Measurements from ENCODE around the gene C2CD2L. TPM values are rescaled to one million over a fixed set of nuclear protein-coding genes. Genes with fewer than 3 reads are reported as not detected.
A peak's percentile ranks its signal among the peaks of the same experiment; 100 is the strongest.

C2CD2L gene
- total and polyA plus RNA-seq, 2 of the 4 experiments (the other 2 are of a cell fraction) = 2.2 to 8.7 TPM

- Histone ChIP-seq H3K23ac (ENCODE audit: low read depth, low read length) (peak overlapping the region; percentile 72), H3K4me1 (ENCODE audit: control insufficient read depth, insufficient read depth, low read length) (peaks cover 7% of the 10 kb centered on the region), H3K27ac (ENCODE audit: insufficient read depth, low read length) (no peak overlapping the region), H3K18ac (ENCODE audit: low read depth, low read length) (no peak overlapping the region), H3K56ac (ENCODE audit: extremely low read depth, insufficient read depth, low read length) (no peak overlapping the region), H3K9me1 (ENCODE audit: insufficient read depth, low read length) (peaks cover 12% of the 10 kb centered on the region; the same call in 1 of the 2 replicates), H4K8ac (ENCODE audit: low read depth in 2 of 2, low read length in 2 of 2) (no peak overlapping the region), H2BK5ac (ENCODE audit: low read depth, low read length, poor library complexity, severe bottlenecking) (no peak overlapping the region), H3K9ac (ENCODE audit: low read depth, low read length) (no peak overlapping the region), H2AK9ac (replicated peaks; ENCODE audit: low read depth, low read length, poor library complexity) (peak overlapping the region; percentile 73), H2BK20ac (ENCODE audit: low read depth, low read length) (no peak overlapping the region), H3K36me3 (ENCODE audit: control insufficient read depth, insufficient read depth, low read length) (peaks cover 9% of the 10 kb centered on the region), H3K4me2 (ENCODE audit: low read depth, low read length) (no peak overlapping the region), H2BK15ac (ENCODE audit: low read depth, low read length) (no peak overlapping the region), H2AFZ (replicated peaks; ENCODE audit: low read length, poor library complexity) (no peak overlapping the region), H3K9me3 (ENCODE audit: control insufficient read depth, insufficient read depth, low read length) (no peaks in the 10 kb centered on the region), H3K4me3 (ENCODE audit: insufficient read depth, low read depth, low read length) (no peak overlapping the region), H3K79me1 (ENCODE audit: low read depth in 1 of 2, low read length in 2 of 2) (peaks cover 30 to 42% of the 10 kb centered on the region in 2 experiments; a peak in 3 of 4 replicates), H4K5ac (ENCODE audit: low read depth, low read length) (no peak overlapping the region), H2BK120ac (ENCODE audit: low read depth, low read length) (no peak overlapping the region), H4K20me1 (ENCODE audit: insufficient read depth, low read length) (0 out of 2 replicates have a peak, but pooled peaks cover 4% of the 10 kb centered on the region), H3K27me3 (ENCODE audit: control insufficient read depth, insufficient read depth, low read length) (no peaks in the 10 kb centered on the region), H3K14ac (replicated peaks; ENCODE audit: low read depth, low read length) (no peak overlapping the region), H3K4ac (ENCODE audit: low read depth, low read length) (no peak overlapping the region), H4K91ac (ENCODE audit: insufficient read depth, low read depth, low read length) (no peak overlapping the region), H2AK5ac (ENCODE audit: low read depth, low read length) (no peak overlapping the region)
- ChIA-PET CTCF (no interaction called here), POLR2A (ENCODE audit: unreplicated experiment) (no interaction called here)
- ATAC-seq (ENCODE audit: low read depth) (no peak), DNase-seq (no peak)
- TF ChIP-seq SMC3 (IDR thresholded peaks at IDR 0.05; ENCODE audit: low read depth, low read length) (no peak), RCOR1 (IDR thresholded peaks at IDR 0.05; ENCODE audit: insufficient replicate concordance, low read length) (no peak), MAZ (IDR thresholded peaks at IDR 0.05; ENCODE audit: borderline replicate concordance, low read depth, low read length) (no peak), RAD21 (IDR thresholded peaks at IDR 0.05; ENCODE audit: low read length) (no peak), MXI1 (IDR thresholded peaks at IDR 0.05; ENCODE audit: borderline replicate concordance, low read depth, low read length) (no peak), ELK1 (IDR thresholded peaks at IDR 0.05; ENCODE audit: borderline replicate concordance, low read depth, low read length) (no peak), USF2 (IDR thresholded peaks at IDR 0.05; ENCODE audit: low read depth, low read length) (no peak), MAFK (IDR thresholded peaks at IDR 0.05; ENCODE audit: low read depth, low read length) (no peak), BHLHE40 (IDR thresholded peaks at IDR 0.05; ENCODE audit: low read depth, low read length) (no peak), RFX5 (IDR thresholded peaks at IDR 0.05; ENCODE audit: low read depth, low read length) (no peak), FOS (IDR thresholded peaks at IDR 0.05; ENCODE audit: low read depth, low read length) (no peak), NFE2L2 (IDR thresholded peaks at IDR 0.05; ENCODE audit: low read depth, low read length) (no peak), CHD1 (IDR thresholded peaks at IDR 0.05; ENCODE audit: low read depth, low read length) (no peak)
- intact Hi-C loops (cut with micrococcal nuclease) = no loop called here
- dilution Hi-C loops (cut with HindIII; ENCODE audit: low sequenced_read_pairs, unreplicated experiment) = no loop called here
- no TSS peak for BruUV-seq (replicated peaks)
- 100% methylated on average over 2 of the region's 6 CpGs; no CpG with 5 or more reads in 1 of the 2 experiments for WGBS, 2 experiments (ENCODE audit: extremely low coverage in 2 of 2, insufficient read length in 1 of 2)
- in situ Hi-C loops (cut with MboI; ENCODE audit: low sequenced_read_pairs) = no loop called here
These were observed 20.0 kb upstream of the C2CD2L start for GRCh38 chr11:119087123-119087522.
